Measurements from ENCODE around the gene GABARAPL1. TPM values are rescaled to one million over a fixed set of nuclear protein-coding genes. Genes with fewer than 3 reads are reported as not detected.
"Not testable (repeated sequence)": the region's sequence is repeated elsewhere in the genome, so short reads cannot be mapped to it uniquely, and the experiment has no call there.

GABARAPL1 gene
- total RNA-seq, 1 donor from 2014 or later: 114 TPM

DNA sequence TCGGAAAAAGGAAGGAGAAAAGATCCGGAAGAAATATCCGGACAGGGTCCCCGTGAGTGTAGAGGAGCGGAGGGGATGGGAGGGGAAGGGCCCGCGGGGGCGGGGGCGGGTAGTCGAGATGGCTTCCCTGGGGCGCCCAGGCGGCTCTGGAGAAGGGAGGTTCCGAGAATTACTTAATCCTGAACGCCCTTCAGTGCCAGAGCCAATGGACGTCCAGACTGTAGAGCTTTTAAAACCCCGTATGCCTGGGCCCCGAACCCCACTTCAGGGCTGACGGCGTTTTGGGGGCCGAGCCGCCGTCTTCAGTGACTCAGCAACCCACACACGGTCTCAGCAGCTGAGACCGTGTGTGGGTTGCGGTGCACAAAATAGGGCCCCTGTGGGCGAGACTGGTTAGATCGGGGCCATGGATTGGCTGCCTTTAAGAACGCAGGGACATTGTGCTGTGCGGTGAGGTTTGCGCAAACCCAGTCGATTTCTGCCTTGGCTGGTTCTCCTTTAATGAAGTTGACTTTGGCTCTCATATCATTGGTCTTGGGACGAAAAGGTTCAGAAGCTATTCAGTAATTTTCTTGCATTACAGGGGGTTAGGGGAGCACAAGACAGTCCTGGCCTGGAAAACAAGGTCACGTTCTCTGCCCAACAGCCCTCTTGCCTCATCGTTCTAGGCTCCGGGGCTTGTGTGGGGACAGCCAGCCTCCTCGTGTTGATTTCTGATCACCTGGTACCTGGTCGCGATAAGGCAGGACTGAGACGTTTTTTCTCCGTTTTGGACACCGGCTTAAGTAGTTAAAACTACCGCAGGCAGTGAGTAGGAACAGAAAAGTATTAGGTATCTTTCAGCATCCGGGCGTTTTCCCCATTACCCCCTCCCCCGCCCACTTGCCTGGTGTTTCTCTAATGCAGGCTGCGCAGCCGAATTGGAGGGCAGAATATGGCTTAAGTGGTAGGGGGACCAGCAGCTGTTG, 775 bp downstream of the GABARAPL1 start:
- H3K27ac ChIP-seq: peak overlapping the region; percentile 98
- no peak for TF ChIP-seq CTCF (IDR thresholded peaks at IDR 0.05)
- no peaks in the 10 kb centered on the region for H3K9me3 ChIP-seq
- peaks cover 26% of the 10 kb centered on the region for H3K4me1 ChIP-seq
- peak overlapping the region; percentile 70 for H3K4me3 ChIP-seq
- no peaks in the 10 kb centered on the region for H3K27me3 ChIP-seq
- H3K36me3 ChIP-seq: peaks cover 14% of the 10 kb centered on the region
- intact Hi-C loops (cut with DNase I): no loop called here
- DNase-seq (peak; percentile 91), ATAC-seq (peak; percentile 77)

DNA sequence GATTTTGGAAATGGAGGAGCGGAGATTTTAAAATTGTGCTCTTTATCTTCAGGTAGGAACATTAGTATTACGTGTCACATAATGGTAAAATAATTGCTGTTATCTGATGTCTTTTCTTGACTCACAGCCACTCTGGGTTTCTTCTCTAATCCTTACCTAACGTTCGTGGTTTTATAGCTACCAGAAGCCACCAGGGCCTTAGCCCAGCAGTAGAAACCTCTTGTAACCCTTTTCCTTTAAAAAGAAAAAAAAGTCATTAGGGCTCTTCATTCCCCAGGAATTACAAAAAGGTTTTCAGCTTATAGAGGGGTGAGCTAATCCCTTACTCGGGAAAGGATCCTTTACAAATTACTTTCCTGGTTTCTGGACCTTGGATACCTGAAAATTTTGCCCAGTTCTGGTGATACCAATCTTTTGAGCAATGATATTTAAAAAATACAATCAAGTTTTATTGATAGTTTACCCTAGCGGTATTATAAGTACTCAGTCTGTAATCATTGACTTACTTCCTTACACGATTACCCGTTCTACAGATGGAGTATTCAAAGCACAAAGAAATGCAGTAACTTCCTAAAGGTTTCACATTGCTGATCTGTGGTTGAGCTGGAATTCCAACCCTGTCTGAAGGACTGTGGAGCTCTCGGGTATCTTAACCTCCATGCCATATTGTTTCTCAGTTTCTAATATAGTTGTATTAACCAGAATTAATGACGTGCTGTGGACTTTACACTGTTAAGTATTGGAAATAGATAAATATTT, 1.6 kb downstream of the GABARAPL1 start:
- TF ChIP-seq CTCF (IDR thresholded peaks at IDR 0.05): no peak
- peak overlapping the region; percentile 70 for H3K4me3 ChIP-seq
- peak overlapping the region; percentile 98 for H3K27ac ChIP-seq
- peaks cover 26% of the 10 kb centered on the region for H3K4me1 ChIP-seq
- ATAC-seq (no peak), DNase-seq (no peak)
- H3K27me3 ChIP-seq: no peaks in the 10 kb centered on the region
- peaks cover 22% of the 10 kb centered on the region for H3K36me3 ChIP-seq
- intact Hi-C loops (cut with DNase I): no loop called here
- H3K9me3 ChIP-seq: no peaks in the 10 kb centered on the region

GRCh38 chr12:10214895-10215267, 2.2 kb downstream of the GABARAPL1 start:
- Histone ChIP-seq H3K36me3 (peaks cover 28% of the 10 kb centered on the region), H3K9me3 (no peaks in the 10 kb centered on the region), H3K27ac (peak overlapping the region; percentile 98), H3K4me3 (peak overlapping the region; percentile 70), H3K27me3 (no peaks in the 10 kb centered on the region), H3K4me1 (peaks cover 27% of the 10 kb centered on the region)
- DNase-seq: no peak
- no peak for TF ChIP-seq CTCF (IDR thresholded peaks at IDR 0.05)
- intact Hi-C loops (cut with DNase I): no loop called here
- ATAC-seq: no peak

- peaks cover 33% of the 10 kb centered on the region for H3K4me1 ChIP-seq
- no peak for DNase-seq
- TF ChIP-seq CTCF (IDR thresholded peaks at IDR 0.05): no peak
- no peaks in the 10 kb centered on the region for H3K9me3 ChIP-seq
- peak overlapping the region; percentile 98 for H3K27ac ChIP-seq
- no peak for ATAC-seq
- H3K27me3 ChIP-seq: no peaks in the 10 kb centered on the region
- peak overlapping the region; percentile 70 for H3K4me3 ChIP-seq
- intact Hi-C loops (cut with DNase I): no loop called here
- peaks cover 31% of the 10 kb centered on the region for H3K36me3 ChIP-seq
These were observed 2.8 kb downstream of the GABARAPL1 start for GRCh38 chr12:10215436-10215835.

GRCh38 chr12:10215946-10216345, 3.3 kb downstream of the GABARAPL1 start:
- DNase-seq; intact Hi-C loops (cut with DNase I); H3K27ac ChIP-seq; ATAC-seq; H3K27me3 ChIP-seq; H3K9me3 ChIP-seq: not testable (repeated sequence)
- Histone ChIP-seq H3K36me3 (peaks cover 37% of the 10 kb centered on the region), H3K4me3 (peak overlapping the region; percentile 70), H3K4me1 (peaks cover 38% of the 10 kb centered on the region)

DNA sequence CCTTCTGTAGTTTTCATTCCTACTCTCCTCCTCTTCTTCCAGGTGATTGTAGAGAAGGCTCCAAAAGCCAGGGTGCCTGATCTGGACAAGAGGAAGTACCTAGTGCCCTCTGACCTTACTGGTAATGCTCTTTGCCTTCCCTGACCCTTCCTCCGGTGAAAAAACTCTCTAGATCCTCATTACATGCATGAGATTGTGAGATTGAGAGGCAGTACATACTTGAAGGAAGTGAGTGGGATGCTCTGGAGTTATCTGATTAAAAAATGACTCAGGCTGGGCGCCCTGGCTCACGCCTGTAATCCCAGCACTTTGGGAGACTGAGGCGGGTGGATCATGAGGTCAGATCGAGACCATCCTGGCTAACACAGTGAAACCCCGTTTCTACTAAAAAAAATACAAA, 5.3 kb downstream of the GABARAPL1 start:
- intact Hi-C loops (cut with DNase I): no loop called here
- Histone ChIP-seq H3K27ac (no peak overlapping the region), H3K36me3 (peaks cover 57% of the 10 kb centered on the region), H3K9me3 (no peaks in the 10 kb centered on the region), H3K4me1 (peaks cover 39% of the 10 kb centered on the region), H3K4me3 (no peak overlapping the region), H3K27me3 (no peaks in the 10 kb centered on the region)
- peak; percentile 17 for ATAC-seq
- TF ChIP-seq CTCF (IDR thresholded peaks at IDR 0.05): no peak
- DNase-seq: no peak
